SU-DHL-6 (cell line): ENCODE results near the gene PPP2R1A.

Experiments used
- H2AFZ ChIP-seq: fragments of 200-600 bp; sonication (generic); 2 replicates; pipeline ENCODE4 v1.6.1; 2014; ENCODE audit warnings: low read depth, mild to moderate bottlenecking, moderate library complexity, mixed read lengths, antibody characterized with exemption, low read length; ENCODE audit not compliant: severe bottlenecking
- H3F3A ChIP-seq: fragments of 200-600 bp; shearing (Covaris generic); 2 replicates; pipeline ENCODE4 v1.6.0; 2016; ENCODE audit warnings: antibody characterized with exemption, mild to moderate bottlenecking; ENCODE audit not compliant: insufficient read depth
- H3K27ac ChIP-seq: fragments of 200-600 bp; sonication (generic); 2 replicates; pipeline ENCODE4 v1.5.1; 2016; ENCODE audit warnings: low read depth, mild to moderate bottlenecking, low read length, moderate library complexity, mixed read lengths
- H3K27me3 ChIP-seq: fragments of 200-600 bp; sonication (generic), shearing (Covaris generic); 2 replicates; pipeline ENCODE4 v1.6.0; 2014; ENCODE audit warnings: mild to moderate bottlenecking, low read length
- H3K36me3 ChIP-seq: fragments of 200-600 bp; sonication (generic); 2 replicates; pipeline ENCODE4 v1.6.1; 2014; ENCODE audit warnings: mild to moderate bottlenecking, low read length, mixed read lengths
- H3K4me2 ChIP-seq: fragments of 300-600, 200-600 bp; shearing (Covaris generic), sonication (generic); 2 replicates; pipeline ENCODE4 v1.6.0; 2014; ENCODE audit warnings: low read length, low read depth, mild to moderate bottlenecking; ENCODE audit not compliant: poor library complexity, severe bottlenecking
- H3K4me3 ChIP-seq: fragments of 200-600 bp; sonication (generic); 2 replicates; pipeline ENCODE4 v1.5.1; 2014; ENCODE audit warnings: antibody characterized with exemption, low read length, mild to moderate bottlenecking, mixed read lengths; ENCODE audit not compliant: insufficient read depth, poor library complexity, severe bottlenecking
- H3K79me2 ChIP-seq: fragments of 200-600 bp; sonication (generic); 2 replicates; pipeline ENCODE4 v1.6.1; 2014; ENCODE audit warnings: mild to moderate bottlenecking, low read length, moderate library complexity; ENCODE audit not compliant: insufficient read depth
- H3K9ac ChIP-seq: fragments of 200-600 bp; sonication (generic); 2 replicates; pipeline ENCODE4 v1.7.0; 2014; ENCODE audit warnings: mild to moderate bottlenecking, low read length
- H3K9me2 ChIP-seq: fragments of 200-600 bp; sonication (generic); replicated peaks from 2 replicates; pipeline ENCODE4 v1.6.1; 2014; ENCODE audit warnings: low read length; ENCODE audit not compliant: insufficient read depth
- H3K9me3 ChIP-seq: fragments of 200-600 bp; sonication (generic); 2 replicates; pipeline ENCODE4 v1.6.1; 2014; ENCODE audit warnings: low read length, mixed read lengths; ENCODE audit not compliant: insufficient read depth
- H4K20me1 ChIP-seq: fragments of 200-600 bp; sonication (generic); 2 replicates; pipeline ENCODE4 v1.6.1; 2014; ENCODE audit warnings: low read depth, mild to moderate bottlenecking, antibody characterized with exemption, low read length, moderate library complexity, mixed read lengths
- EZH2phosphoT487 ChIP-seq: fragments of 200-600 bp; sonication (generic), shearing (Covaris generic); conservative IDR thresholded peaks from 2 replicates; pipeline ENCODE4 v1.6.1; 2018; ENCODE audit warnings: mild to moderate bottlenecking, antibody characterized with exemption, low read length, moderate library complexity, mixed read lengths
- TF ChIP-seq, protein P1 (sequence below): fragments of 200-600 bp; sonication (generic); IDR thresholded peaks from one replicate; pipeline ENCODE4 v1.5.1; 2017; ENCODE audit warnings: antibody characterized with exemption, mild to moderate bottlenecking, low read length, moderate library complexity; ENCODE audit not compliant: insufficient read depth, poor library complexity, severe bottlenecking

Gene PPP2R1A

GRCh38 chr19:52148256-52148655 is 41.6 kb upstream of the PPP2R1A start:
- Histone ChIP-seq H3K9me2 (no peaks in the 10 kb centered on the region), H3K79me2 (no peaks in the 10 kb centered on the region), H2AFZ (no peak overlapping the region), H3K9ac (no peak overlapping the region), H3K4me2 (no peak overlapping the region), H4K20me1 (no peaks in the 10 kb centered on the region), H3K27me3 (no peaks in the 10 kb centered on the region), H3K4me3 (no peak overlapping the region), H3K36me3 (no peaks in the 10 kb centered on the region), H3F3A (no peaks in the 10 kb centered on the region), H3K9me3 (no peaks in the 10 kb centered on the region), H3K27ac (no peak overlapping the region)
- TF ChIP-seq, protein P1, sequence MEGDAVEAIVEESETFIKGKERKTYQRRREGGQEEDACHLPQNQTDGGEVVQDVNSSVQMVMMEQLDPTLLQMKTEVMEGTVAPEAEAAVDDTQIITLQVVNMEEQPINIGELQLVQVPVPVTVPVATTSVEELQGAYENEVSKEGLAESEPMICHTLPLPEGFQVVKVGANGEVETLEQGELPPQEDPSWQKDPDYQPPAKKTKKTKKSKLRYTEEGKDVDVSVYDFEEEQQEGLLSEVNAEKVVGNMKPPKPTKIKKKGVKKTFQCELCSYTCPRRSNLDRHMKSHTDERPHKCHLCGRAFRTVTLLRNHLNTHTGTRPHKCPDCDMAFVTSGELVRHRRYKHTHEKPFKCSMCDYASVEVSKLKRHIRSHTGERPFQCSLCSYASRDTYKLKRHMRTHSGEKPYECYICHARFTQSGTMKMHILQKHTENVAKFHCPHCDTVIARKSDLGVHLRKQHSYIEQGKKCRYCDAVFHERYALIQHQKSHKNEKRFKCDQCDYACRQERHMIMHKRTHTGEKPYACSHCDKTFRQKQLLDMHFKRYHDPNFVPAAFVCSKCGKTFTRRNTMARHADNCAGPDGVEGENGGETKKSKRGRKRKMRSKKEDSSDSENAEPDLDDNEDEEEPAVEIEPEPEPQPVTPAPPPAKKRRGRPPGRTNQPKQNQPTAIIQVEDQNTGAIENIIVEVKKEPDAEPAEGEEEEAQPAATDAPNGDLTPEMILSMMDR: no peak
- no peak for TF ChIP-seq EZH2phosphoT487

GRCh38 chr19:52155596-52156359 is 34.1 kb upstream of the PPP2R1A start:
- Histone ChIP-seq H3K36me3 (peaks cover 27% of the 10 kb centered on the region), H3K9ac (no peak overlapping the region), H3K9me3 (peaks cover 36% of the 10 kb centered on the region), H3F3A (no peaks in the 10 kb centered on the region), H3K9me2 (no peaks in the 10 kb centered on the region), H3K27me3 (no peaks in the 10 kb centered on the region), H4K20me1 (no peaks in the 10 kb centered on the region), H3K79me2 (no peaks in the 10 kb centered on the region), H2AFZ (no peak overlapping the region), H3K27ac (no peak overlapping the region), H3K4me2 (no peak overlapping the region), H3K4me3 (no peak overlapping the region)
- TF ChIP-seq, protein P1: no peak
- TF ChIP-seq EZH2phosphoT487: no peak

GRCh38 chr19:52170304-52170703 is 19.5 kb upstream of the PPP2R1A start:
- TF ChIP-seq, protein P1: no peak
- no peak for TF ChIP-seq EZH2phosphoT487
- Histone ChIP-seq H4K20me1 (no peaks in the 10 kb centered on the region), H3K27ac (no peak overlapping the region), H3K79me2 (0 out of 2 replicates have a peak, but pooled peaks cover 5% of the 10 kb centered on the region), H3K4me3 (peak overlapping the region; percentile 62), H3K4me2 (peak overlapping the region; percentile 61), H2AFZ (no peak overlapping the region), H3K9me3 (no peaks in the 10 kb centered on the region), H3K9me2 (no peaks in the 10 kb centered on the region), H3K27me3 (no peaks in the 10 kb centered on the region), H3F3A (no peaks in the 10 kb centered on the region), H3K36me3 (no peaks in the 10 kb centered on the region), H3K9ac (peak overlapping the region; percentile 69)
